A549 (cell line): Measurements from ENCODE around the gene GALNT5.

Experiments
- CTCF ChIP-seq: fragments of >200 bp; sonication (Bioruptor Twin); formaldehyde crosslinking; IDR thresholded peaks from 3 replicates; pipeline ENCODE4 v1.5.1; 2016
- POLR2A ChIP-seq: IDR thresholded peaks from 2 replicates; pipeline ENCODE4 v1.6.1; 2012; ENCODE audit warnings: mild to moderate bottlenecking, low read length

DNA sequence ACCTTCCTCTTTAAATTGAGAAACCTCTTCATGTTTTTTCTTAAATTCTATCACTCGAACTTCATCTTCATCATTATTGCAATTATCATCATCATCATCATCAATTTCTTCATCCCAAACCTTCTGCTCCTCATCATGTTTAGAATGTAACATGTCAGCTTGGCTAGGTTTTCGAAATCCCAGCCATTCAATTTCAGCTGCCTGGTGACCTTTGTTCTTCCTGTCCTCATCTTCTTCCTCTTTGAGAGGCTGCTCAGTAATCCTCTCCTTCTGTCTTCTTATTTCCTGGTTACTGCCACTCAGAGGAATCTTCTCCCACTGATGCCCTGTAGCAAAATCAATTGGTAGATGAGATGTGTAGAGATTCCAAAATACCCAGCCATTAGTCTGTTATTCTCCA is 64.0 kb downstream of the GALNT5 start:
- TF ChIP-seq CTCF (no peak), POLR2A (no peak)
